SK-N-SH treated with all-trans-retinoic acid at 6 μM for 48 hours (cell line): Measurements from ENCODE around the gene PRUNE2.

Experiments used
- ATAC-seq: fragments of 200-7000 bp; cut with Tn5 transposase; 3 replicates; pipeline ENCODE4 v1.9.1; 2020; ENCODE audit warnings: mild to moderate bottlenecking, moderate library complexity
- ARNTL ChIP-seq: fragments of 450-650 bp; formaldehyde crosslinking; IDR thresholded peaks from 2 replicates; pipeline ENCODE4 v1.5.0; 2020; ENCODE audit warnings: low read depth, mild to moderate bottlenecking, moderate library complexity, borderline replicate concordance
- CREB5 ChIP-seq: fragments of 250-450 bp; sonication (Bioruptor Pico); IDR thresholded peaks from 2 replicates; pipeline ENCODE4 v1.5.1; 2020; ENCODE audit warnings: low read depth, mild to moderate bottlenecking, moderate library complexity
- CSDC2 ChIP-seq: fragments of 250-450 bp; sonication (Bioruptor Pico); IDR thresholded peaks from 2 replicates; pipeline ENCODE4 v1.5.0; 2020; ENCODE audit warnings: mild to moderate bottlenecking, moderate library complexity
- CSRNP3 ChIP-seq: fragments of 250-450 bp; sonication (Bioruptor Pico); IDR thresholded peaks from 2 replicates; pipeline ENCODE4 v1.5.1; 2021; ENCODE audit warnings: mild to moderate bottlenecking, moderate library complexity
- ESRRG ChIP-seq: fragments of 250-450 bp; sonication (Bioruptor Pico); IDR thresholded peaks from 2 replicates; pipeline ENCODE4 v1.6.1; 2021; ENCODE audit warnings: mild to moderate bottlenecking
- GLIS3 ChIP-seq: fragments of 250-450 bp; sonication (Bioruptor Pico); IDR thresholded peaks from 2 replicates; pipeline ENCODE4 v1.5.0; 2020; ENCODE audit warnings: mild to moderate bottlenecking, moderate library complexity
- ISL1 ChIP-seq: fragments of 250-450 bp; sonication (Bioruptor Pico); IDR thresholded peaks from 2 replicates; pipeline ENCODE4 v2.1.2; 2022; ENCODE audit warnings: mild to moderate bottlenecking, moderate library complexity
- OSR1 ChIP-seq: fragments of 250-450 bp; sonication (Bioruptor Pico); IDR thresholded peaks from 2 replicates; pipeline ENCODE4 v1.8.0; 2022; ENCODE audit warnings: moderate library complexity, mild to moderate bottlenecking, inconsistent platforms
- POU6F1 ChIP-seq: fragments of 250-450 bp; sonication (Bioruptor Pico); IDR thresholded peaks from 2 replicates; pipeline ENCODE4 v1.8.0; 2021; ENCODE audit warnings: low read depth, mild to moderate bottlenecking, moderate library complexity, borderline replicate concordance
- PPARA ChIP-seq: fragments of 250-450 bp; sonication (Bioruptor Pico); IDR thresholded peaks from 2 replicates; pipeline ENCODE4 v1.5.0; 2020; ENCODE audit warnings: mild to moderate bottlenecking, borderline replicate concordance
- RARB ChIP-seq: fragments of 250-450 bp; sonication (Bioruptor Pico); IDR thresholded peaks from 2 replicates; pipeline ENCODE4 v1.8.0; 2021; ENCODE audit warnings: mild to moderate bottlenecking, moderate library complexity
- SNAI2 ChIP-seq: fragments of 250-450 bp; sonication (Bioruptor Pico); IDR thresholded peaks from 2 replicates; pipeline ENCODE4 v1.5.0; 2020; ENCODE audit warnings: mild to moderate bottlenecking, moderate library complexity
- TCF4 ChIP-seq: fragments of 250-450 bp; sonication (Bioruptor Pico); IDR thresholded peaks from 2 replicates; pipeline ENCODE4 v1.8.0; 2021; ENCODE audit warnings: mild to moderate bottlenecking, moderate library complexity, borderline replicate concordance
- TSHZ2 ChIP-seq: fragments of 250-450 bp; sonication (Bioruptor Pico); IDR thresholded peaks from 2 replicates; pipeline ENCODE4 v1.5.0; 2020; ENCODE audit warnings: mild to moderate bottlenecking, moderate library complexity
- ZC3H10 ChIP-seq: fragments of 250-450 bp; sonication (Bioruptor Pico); IDR thresholded peaks from 2 replicates; pipeline ENCODE4 v1.5.1; 2021; ENCODE audit warnings: mild to moderate bottlenecking, moderate library complexity
- ZFP3 ChIP-seq: fragments of 250-450 bp; sonication (Bioruptor Pico); IDR thresholded peaks from 2 replicates; pipeline ENCODE4 v1.5.0; 2020; ENCODE audit warnings: mild to moderate bottlenecking, moderate library complexity
- ZNF565 ChIP-seq: fragments of 450-650 bp; formaldehyde crosslinking; conservative IDR thresholded peaks from 2 replicates; pipeline ENCODE4 v1.5.0; 2020; ENCODE audit warnings: low read depth, mild to moderate bottlenecking, moderate library complexity
- ZNF70 ChIP-seq: fragments of 450-650 bp; formaldehyde crosslinking; IDR thresholded peaks from 2 replicates; pipeline ENCODE4 v1.5.0; 2020; ENCODE audit warnings: mild to moderate bottlenecking, moderate library complexity
- ZNF8 ChIP-seq: fragments of 450-650 bp; formaldehyde crosslinking; IDR thresholded peaks from 2 replicates; pipeline ENCODE4 v1.5.0; 2020; ENCODE audit warnings: mild to moderate bottlenecking, moderate library complexity

Gene PRUNE2

GRCh38 chr9:76926846-76927245 is 20.9 kb upstream of the PRUNE2 start:
- TF ChIP-seq ZC3H10 (CRISPR knock-in tag) (no peak), TSHZ2 (no peak), ARNTL (no peak), CSDC2 (CRISPR knock-in tag) (no peak), POU6F1 (no peak), ISL1 (no peak), ESRRG (CRISPR knock-in tag) (no peak), PPARA (CRISPR knock-in tag) (no peak), CSRNP3 (CRISPR knock-in tag) (no peak), ZNF70 (no peak), TCF4 (CRISPR knock-in tag) (no peak), GLIS3 (CRISPR knock-in tag) (no peak), OSR1 (no peak), ZNF8 (no peak), ZFP3 (no peak), CREB5 (no peak), RARB (CRISPR knock-in tag) (no peak), SNAI2 (CRISPR knock-in tag) (no peak), ZNF565 (CRISPR knock-in tag) (no peak)
- TF ChIP-seq, all 23 proteins: peak for 0
- peak; percentile 36; the same call in 2 of the 3 replicates for ATAC-seq

- ATAC-seq = peak; percentile 46; the same call in 2 of the 3 replicates
- TF ChIP-seq CSDC2 (CRISPR knock-in tag) = no peak
- no peak for TF ChIP-seq ZNF565 (CRISPR knock-in tag)
- TF ChIP-seq TCF4 (CRISPR knock-in tag) = no peak
- no peak for TF ChIP-seq ARNTL
- no peak for TF ChIP-seq OSR1
- no peak for TF ChIP-seq ESRRG (CRISPR knock-in tag)
- no peak for TF ChIP-seq ZNF8
- no peak for TF ChIP-seq CSRNP3 (CRISPR knock-in tag)
- TF ChIP-seq ISL1 = no peak
- TF ChIP-seq SNAI2 (CRISPR knock-in tag) = no peak
- TF ChIP-seq ZNF70 = no peak
- TF ChIP-seq PPARA (CRISPR knock-in tag) = no peak
- no peak for TF ChIP-seq ZC3H10 (CRISPR knock-in tag)
- TF ChIP-seq ZFP3 = no peak
- no peak for TF ChIP-seq TSHZ2
- no peak for TF ChIP-seq CREB5
These were observed 20.4 kb upstream of the PRUNE2 start for GRCh38 chr9:76926324-76926741.
